GM19193 (cell line): ENCODE data around the gene MYOCOS.

Experiments used
- POLR2A ChIP-seq: IDR thresholded peaks from 4 replicates; pipeline ENCODE4 v1.6.1; 2011; ENCODE audit not compliant: insufficient read depth, insufficient read length; ENCODE audit errors: extremely low read depth

Gene MYOCOS

GRCh38 chr1:171652234-171652822 is 30.3 kb downstream of the MYOCOS start, which contains the start of gene MYOC:
Gene MYOC (minus strand): TSS chr1:171652688. CDS start chr1:171652611, 77 bp downstream.
- TF ChIP-seq POLR2A: no peak

- TF ChIP-seq POLR2A: no peak
These were observed 31.8 kb downstream of the MYOCOS start for GRCh38 chr1:171653796-171654195.

GRCh38 chr1:171654201-171654941 is 32.3 kb downstream of the MYOCOS start:
- no peak for TF ChIP-seq POLR2A

- no peak for TF ChIP-seq POLR2A
These were observed 33.1 kb downstream of the MYOCOS start for GRCh38 chr1:171654942-171655745.

GRCh38 chr1:171655746-171656116 is 33.7 kb downstream of the MYOCOS start:
- no peak for TF ChIP-seq POLR2A

GRCh38 chr1:171661076-171661650 is 39.1 kb downstream of the MYOCOS start:
- TF ChIP-seq POLR2A: no peak

GRCh38 chr1:171663036-171663853 is 41.2 kb downstream of the MYOCOS start:
- no peak for TF ChIP-seq POLR2A

- no peak for TF ChIP-seq POLR2A
These were observed 42.0 kb downstream of the MYOCOS start for GRCh38 chr1:171663854-171664575.

GRCh38 chr1:171664976-171665375 is 42.9 kb downstream of the MYOCOS start:
- TF ChIP-seq POLR2A: no peak

GRCh38 chr1:171666114-171666769 is 44.2 kb downstream of the MYOCOS start:
- no peak for TF ChIP-seq POLR2A

- no peak for TF ChIP-seq POLR2A
These were observed 46.3 kb downstream of the MYOCOS start for GRCh38 chr1:171668372-171668771.

GRCh38 chr1:171670739-171671138 is 48.7 kb downstream of the MYOCOS start:
- TF ChIP-seq POLR2A: no peak
